Measurements from ENCODE around the gene PTPRD.

DNA sequence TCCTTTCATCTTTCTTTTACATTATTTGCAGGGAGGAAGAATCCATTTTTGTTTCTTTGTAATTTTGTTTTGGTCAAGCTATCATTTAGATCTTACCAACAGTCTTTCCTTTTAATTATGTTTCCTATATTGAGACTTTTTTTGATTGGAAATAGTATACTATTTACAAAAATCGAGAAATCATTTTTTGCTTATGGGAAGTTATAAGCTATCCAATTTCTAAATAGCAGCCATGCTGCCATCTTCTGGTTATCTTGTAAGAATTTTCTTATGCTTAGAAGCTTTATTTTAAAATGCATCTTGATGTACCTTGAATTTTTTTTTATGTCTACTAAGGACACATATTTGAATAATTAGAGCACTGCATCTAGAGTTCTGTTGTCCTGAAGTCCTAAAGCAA lies 821.2 kb downstream of the PTPRD start:
- TF ChIP-seq CTCF (IDR thresholded peaks at IDR 0.05) (peak in 3 of 6 experiments; percentile 32 to 44 (median 41)), POLR2A (IDR thresholded peaks at IDR 0.05) (no peak)

Data from thyroid gland (tissue), 4 donors.